Subcutaneous adipose tissue (tissue), 4 donors: ENCODE results near the gene WWOX. TPM values are rescaled to one million over a fixed set of nuclear protein-coding genes. Genes with fewer than 3 reads are reported as not detected.

Experiments used
- total RNA-seq, 4 donors: library from RNA; depleted of rRNA; stranded (reverse); fragments of >200 nt; gene quantifications; one replicate each; pipeline ENCODE4 v1.1.0, GENCODE V29; 2016
- TF ChIP-seq, protein P1 (sequence below): fragments of 450-650 bp; IDR thresholded peaks from one replicate; pipeline ENCODE4 v1.5.1; 2016; ENCODE audit warnings: low read depth, mild to moderate bottlenecking, control low read depth, antibody characterized with exemption, moderate library complexity

WWOX gene
- total RNA-seq, 4 donors from 2014 or later = 31.4 to 67.8 (median 46.0) TPM

DNA sequence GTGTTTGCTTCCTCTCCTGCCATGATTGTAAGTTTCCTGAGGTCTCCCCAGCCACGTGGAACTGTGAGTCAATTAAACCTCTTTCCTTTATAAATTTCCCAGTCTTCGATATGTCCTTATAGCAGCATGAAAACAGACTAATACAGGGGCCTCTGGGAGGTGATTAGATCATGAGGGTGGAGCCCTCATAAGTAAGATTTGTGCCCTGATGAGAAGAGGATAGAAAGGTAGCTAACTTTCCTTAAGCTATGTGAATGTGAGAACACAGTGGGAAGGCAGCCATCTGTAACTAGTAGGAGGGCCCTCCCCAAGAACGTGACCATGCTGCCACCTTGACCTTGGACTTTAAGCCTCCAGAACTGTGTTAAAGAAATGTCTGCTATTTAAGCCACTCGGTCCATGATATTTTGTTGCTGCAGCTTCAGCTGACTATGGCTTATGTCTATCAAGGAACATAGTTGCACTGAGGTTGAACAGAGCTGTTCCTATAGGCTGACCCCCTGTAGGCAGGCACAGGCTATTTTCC lies 30.7 kb downstream of the WWOX start:
- TF ChIP-seq, protein P1, sequence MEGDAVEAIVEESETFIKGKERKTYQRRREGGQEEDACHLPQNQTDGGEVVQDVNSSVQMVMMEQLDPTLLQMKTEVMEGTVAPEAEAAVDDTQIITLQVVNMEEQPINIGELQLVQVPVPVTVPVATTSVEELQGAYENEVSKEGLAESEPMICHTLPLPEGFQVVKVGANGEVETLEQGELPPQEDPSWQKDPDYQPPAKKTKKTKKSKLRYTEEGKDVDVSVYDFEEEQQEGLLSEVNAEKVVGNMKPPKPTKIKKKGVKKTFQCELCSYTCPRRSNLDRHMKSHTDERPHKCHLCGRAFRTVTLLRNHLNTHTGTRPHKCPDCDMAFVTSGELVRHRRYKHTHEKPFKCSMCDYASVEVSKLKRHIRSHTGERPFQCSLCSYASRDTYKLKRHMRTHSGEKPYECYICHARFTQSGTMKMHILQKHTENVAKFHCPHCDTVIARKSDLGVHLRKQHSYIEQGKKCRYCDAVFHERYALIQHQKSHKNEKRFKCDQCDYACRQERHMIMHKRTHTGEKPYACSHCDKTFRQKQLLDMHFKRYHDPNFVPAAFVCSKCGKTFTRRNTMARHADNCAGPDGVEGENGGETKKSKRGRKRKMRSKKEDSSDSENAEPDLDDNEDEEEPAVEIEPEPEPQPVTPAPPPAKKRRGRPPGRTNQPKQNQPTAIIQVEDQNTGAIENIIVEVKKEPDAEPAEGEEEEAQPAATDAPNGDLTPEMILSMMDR = no peak

- TF ChIP-seq, protein P1 = no peak
Observed at GRCh38 chr16:78130950-78131349, 31.5 kb downstream of the WWOX start.

GRCh38 chr16:78133919-78134318 lies 34.5 kb downstream of the WWOX start:
- TF ChIP-seq, protein P1 = no peak

DNA sequence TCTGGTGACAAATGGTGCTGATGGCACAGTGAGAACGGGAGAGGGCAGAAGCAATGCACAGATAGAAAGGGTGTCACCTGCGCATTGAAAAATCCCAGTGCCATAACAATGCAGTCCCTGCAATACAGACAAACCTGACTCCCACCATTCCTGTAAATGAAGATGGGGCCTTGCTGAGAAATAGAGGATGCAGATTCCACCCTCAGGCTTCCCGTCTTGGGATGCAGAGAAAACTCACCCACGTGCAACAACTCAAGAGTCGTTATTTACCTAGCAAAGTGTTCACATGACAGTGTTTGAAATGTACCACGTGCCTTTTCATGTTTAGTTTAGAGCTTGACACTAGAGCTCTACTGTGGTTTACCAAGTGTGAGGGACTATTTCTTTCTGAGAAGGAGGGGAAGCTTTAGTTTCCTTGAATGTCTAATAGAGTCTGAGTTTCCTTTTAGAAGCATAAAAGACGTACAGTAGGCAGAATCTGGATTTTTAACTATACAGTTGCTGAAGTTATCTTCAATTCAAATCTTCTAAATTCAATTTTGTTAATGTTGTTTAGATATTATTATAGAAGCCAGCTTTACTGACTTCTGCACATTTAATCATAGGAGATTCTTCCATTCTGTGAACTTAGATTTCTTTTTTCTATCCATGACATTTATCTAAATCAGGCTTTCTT lies 35.6 kb downstream of the WWOX start:
- TF ChIP-seq, protein P1 = no peak

- TF ChIP-seq, protein P1 = no peak
Observed at GRCh38 chr16:78137179-78137578, 37.7 kb downstream of the WWOX start.

GRCh38 chr16:78137782-78138616 lies 38.5 kb downstream of the WWOX start:
- TF ChIP-seq, protein P1 = no peak

GRCh38 chr16:78140818-78141466 lies 41.5 kb downstream of the WWOX start:
- TF ChIP-seq, protein P1 = no peak
